CD14-positive monocyte (primary cell): ENCODE results near the gene TECPR1. TPM values are rescaled to one million over a fixed set of nuclear protein-coding genes. Genes with fewer than 3 reads are reported as not detected.

Source experiments
- DNase-seq, 3 donors: peaks; one replicate each; pipeline ENCODE4 v3.0.0-alpha.2; 2011 to 2022
- H2AFZ ChIP-seq: 2 replicates; pipeline ENCODE4 v1.6.0; 2012; ENCODE audit warnings: mild to moderate bottlenecking, low read depth, low read length, inconsistent platforms; ENCODE audit not compliant: insufficient read depth, poor library complexity, severe bottlenecking
- H3K27ac ChIP-seq, 2 donors: 1 replicate in 1 of 2; 2 replicates in 1 of 2; pipeline ENCODE4 v1.5.1; 2012 to 2013; ENCODE audit warnings: low read length in 2 of 2, control low read depth in 1 of 2, inconsistent platforms in 1 of 2, low read depth in 1 of 2, mild to moderate bottlenecking in 1 of 2
- H3K27me3 ChIP-seq, 2 donors: one replicate each; pipeline versions ENCODE4 v1.6.0 to v1.6.1; 2011 to 2013; ENCODE audit warnings: low read length in 2 of 2; ENCODE audit not compliant: control insufficient read depth in 2 of 2, insufficient read depth in 2 of 2
- H3K36me3 ChIP-seq, 2 donors: replicated peaks in 1 of 2; 1 replicate in 1 of 2; 2 replicates in 1 of 2; pipeline versions ENCODE4 v1.5.1 to v1.6.1; 2012 to 2013; ENCODE audit warnings: low read length in 2 of 2, control low read depth in 1 of 2, inconsistent platforms in 1 of 2, mild to moderate bottlenecking in 1 of 2; ENCODE audit not compliant: insufficient read depth in 2 of 2, control insufficient read depth in 1 of 2
- H3K4me1 ChIP-seq, 2 donors: 1 replicate in 1 of 2; 2 replicates in 1 of 2; pipeline versions ENCODE4 v1.5.1 to v1.6.1; 2012 to 2013; ENCODE audit warnings: low read length in 2 of 2, control low read depth in 1 of 2, inconsistent platforms in 1 of 2, mild to moderate bottlenecking in 1 of 2, moderate library complexity in 1 of 2; ENCODE audit not compliant: insufficient read depth in 2 of 2, control insufficient read depth in 1 of 2
- H3K4me2 ChIP-seq: replicated peaks from 2 replicates; pipeline ENCODE3; 2012; ENCODE audit warnings: low read length, moderate library complexity, mild to moderate bottlenecking; ENCODE audit not compliant: poor library complexity, severe bottlenecking; ENCODE audit errors: extremely low read depth
- H3K4me3 ChIP-seq, 3 experiments: fragments of 200-600 bp in 1 of 3; sonication (generic) in 1 of 3; replicated peaks in 1 of 3; 1 replicate in 2 of 3; 2 replicates in 1 of 3; pipeline ENCODE4 v1.5.1; 2011 to 2013; ENCODE audit warnings: low read length in 3 of 3, mild to moderate bottlenecking in 3 of 3, control low read depth in 2 of 3, low read depth in 2 of 3, inconsistent platforms in 1 of 3, moderate library complexity in 1 of 3
- H3K79me2 ChIP-seq: 2 replicates; pipeline ENCODE4 v1.6.0; 2012; ENCODE audit warnings: mild to moderate bottlenecking, control low read depth, inconsistent platforms, low read length, moderate library complexity; ENCODE audit not compliant: insufficient read depth
- H3K9ac ChIP-seq: 2 replicates; pipeline ENCODE4 v1.6.0; 2017; ENCODE audit warnings: low read length, mild to moderate bottlenecking; ENCODE audit not compliant: insufficient read depth, poor library complexity, severe bottlenecking
- H3K9me3 ChIP-seq, 2 donors: replicated peaks in 1 of 2; 1 replicate in 1 of 2; 2 replicates in 1 of 2; pipeline versions ENCODE4 v1.5.1 to v1.6.1; 2012 to 2013; ENCODE audit warnings: low read length in 2 of 2, control low read depth in 1 of 2; ENCODE audit not compliant: control insufficient read depth in 1 of 2, insufficient read depth in 1 of 2
- H4K20me1 ChIP-seq: 2 replicates; pipeline ENCODE4 v1.6.0; 2012; ENCODE audit warnings: mild to moderate bottlenecking, low read length, control low read depth, moderate library complexity; ENCODE audit not compliant: insufficient read depth
- H3K27ac Mint-ChIP-seq, 7 donors: one replicate each; pipeline ENCODE4 v1.8.0; 2020; ENCODE audit warnings: mild to moderate bottlenecking in 7 of 7, mixed read lengths in 7 of 7, moderate library complexity in 6 of 7, inconsistent platforms in 2 of 7
- H3K27me3 Mint-ChIP-seq, 3 donors: one replicate each; pipeline ENCODE4 v1.8.0; 2021 to 2022; ENCODE audit warnings: low read depth in 3 of 3, mild to moderate bottlenecking in 3 of 3, mixed read lengths in 3 of 3, moderate library complexity in 3 of 3, inconsistent platforms in 1 of 3
- H3K36me3 Mint-ChIP-seq, 2 donors: one replicate each; pipeline ENCODE4 v1.8.0; 2020; ENCODE audit warnings: mixed read lengths in 2 of 2, inconsistent platforms in 1 of 2, mild to moderate bottlenecking in 1 of 2
- H3K4me1 Mint-ChIP-seq: one replicate; pipeline ENCODE4 v1.8.0; 2020; ENCODE audit warnings: mild to moderate bottlenecking, mixed read lengths
- H3K4me3 Mint-ChIP-seq, 2 donors: one replicate each; pipeline ENCODE4 v1.8.0; 2020; ENCODE audit warnings: mild to moderate bottlenecking in 2 of 2, mixed read lengths in 2 of 2, moderate library complexity in 1 of 2
- H3K9me3 Mint-ChIP-seq, 7 donors: one replicate each; pipeline ENCODE4 v1.8.0; 2020 to 2022; ENCODE audit warnings: mixed read lengths in 7 of 7, mild to moderate bottlenecking in 6 of 7, moderate library complexity in 6 of 7, inconsistent platforms in 2 of 7
- CTCF ChIP-seq: fragments of 200-600 bp; IDR thresholded peaks from one replicate; pipeline ENCODE4 v1.8.0; 2022; ENCODE audit warnings: antibody characterized with exemption, mild to moderate bottlenecking
- WGBS: methylation state at CpG from one replicate; pipeline ENCODE4 v1.1.5; 2013; ENCODE audit warnings: missing lambda C conversion rate; ENCODE audit not compliant: insufficient coverage; 5-methylcytosine and 5-hydroxymethylcytosine counted together
- intact Hi-C, 2 donors: fragments of 100-400 bp; cut with micrococcal nuclease; formaldehyde crosslinking; loops; one replicate each; pipeline versions ENCODE4 v1.15.0 to v1.15.1; 2023
- polyA plus RNA-seq, 3 donors: library from polyadenylated mRNA; depleted of rRNA in 1 of 3; unstranded in 2 of 3; stranded (reverse) in 1 of 3; fragments of 300-500 nt in 2 of 3; fragments of >200 nt in 1 of 3; fragmentation: Illumina TruSeq in 2 of 3; gene quantifications; 1 replicate in 2 of 3; 2 replicates in 1 of 3; pipeline ENCODE4 v1.2.3, GENCODE V29; 2012 to 2021

Gene TECPR1
- polyA plus RNA-seq, 3 donors = 5.7 to 20.0 (median 10.2) TPM

GRCh38 chr7:98205162-98205845 is 46.7 kb downstream of the TECPR1 start:
- peaks cover 44% of the 10 kb centered on the region for H4K20me1 ChIP-seq
- Mint-ChIP-seq H3K36me3 (peaks cover 65 to 76% of the 10 kb centered on the region in 2 donors), H3K9me3 (peaks cover 0 to 10% (median 5%) of the 10 kb centered on the region in 7 donors), H3K27ac (no peak overlapping the region), H3K4me1 (peaks cover 12% of the 10 kb centered on the region), H3K4me3 (no peak overlapping the region), H3K27me3 (peaks cover 23 to 40% (median 23%) of the 10 kb centered on the region in 3 donors)
- DNase-seq = no peak
- H3K4me3 ChIP-seq = no peak overlapping the region
- TF ChIP-seq CTCF = no peak
- no peak overlapping the region for H3K4me2 ChIP-seq
- H3K4me1 ChIP-seq = peaks cover 14% of the 10 kb centered on the region in 2 donors
- H3K9me3 ChIP-seq = no peaks in the 10 kb centered on the region
- H3K79me2 ChIP-seq = no peaks in the 10 kb centered on the region
- intact Hi-C loops = no loop called here
- H3K27me3 ChIP-seq = peaks cover 0 to 21% of the 10 kb centered on the region in 2 donors
- H3K36me3 ChIP-seq = peaks cover 22 to 47% of the 10 kb centered on the region in 2 donors
- H3K27ac ChIP-seq = no peak overlapping the region
- H3K9ac ChIP-seq = no peak overlapping the region
- no peak overlapping the region for H2AFZ ChIP-seq
- WGBS = 97% methylated on average over 47 of the region's 47 CpGs

- intact Hi-C loops = no loop called here
- Histone ChIP-seq H3K79me2 (no peaks in the 10 kb centered on the region), H3K27me3 (peaks cover 0 to 15% of the 10 kb centered on the region in 2 donors), H2AFZ (no peak overlapping the region), H3K4me3 (no peak overlapping the region), H3K36me3 (peaks cover 22 to 47% of the 10 kb centered on the region in 2 donors), H3K4me2 (no peak overlapping the region), H3K9me3 (no peaks in the 10 kb centered on the region), H3K4me1 (peaks cover 14% of the 10 kb centered on the region in 2 donors), H3K27ac (no peak overlapping the region), H3K9ac (no peak overlapping the region), H4K20me1 (peaks cover 49% of the 10 kb centered on the region)
- 98% methylated on average over 7 of the region's 11 CpGs for WGBS
- Mint-ChIP-seq H3K9me3 (peaks cover 0 to 8% (median 0%) of the 10 kb centered on the region in 7 donors), H3K4me1 (peaks cover 12% of the 10 kb centered on the region), H3K27me3 (peaks cover 16 to 36% (median 17%) of the 10 kb centered on the region in 3 donors), H3K4me3 (peak overlapping the region in 1 of 2 donors; percentile 42), H3K27ac (no peak overlapping the region), H3K36me3 (peaks cover 69 to 79% of the 10 kb centered on the region in 2 donors)
- no peak for DNase-seq
- no peak for TF ChIP-seq CTCF
Measured at GRCh38 chr7:98204670-98205069, 47.4 kb downstream of the TECPR1 start.
